HepG2 (cell line): Measurements from ENCODE around the gene PANK3. TPM values are rescaled to one million over a fixed set of nuclear protein-coding genes. Genes with fewer than 3 reads are reported as not detected.

Experiments used
- ARID3A ChIP-seq: IDR thresholded peaks from 2 replicates; pipeline ENCODE4 v1.6.1; 2012; ENCODE audit warnings: low read depth, low read length, improper control_type of control experiment
- CCDC6 ChIP-seq: sonication (generic); formaldehyde crosslinking; IDR thresholded peaks from 2 replicates; pipeline ENCODE4 v1.8.1; 2022; ENCODE audit warnings: mild to moderate bottlenecking, missing genetic modification reagents, moderate library complexity
- DBP ChIP-seq: sonication (generic); formaldehyde crosslinking; IDR thresholded peaks from 2 replicates; pipeline ENCODE4 v1.4.0; 2020; ENCODE audit warnings: missing genetic modification reagents; ENCODE audit errors: not compliant biosample characterization
- E2F2 ChIP-seq: sonication (generic); formaldehyde crosslinking; IDR thresholded peaks from 2 replicates; pipeline ENCODE4 v1.4.0; 2020; ENCODE audit warnings: missing genetic modification reagents, borderline replicate concordance
- FOXP1 ChIP-seq, 2 experiments: fragments of 450-650 bp in 1 of 2; IDR thresholded peaks; 2 replicates each; pipeline ENCODE4 v1.6.1; 2017 to 2018; ENCODE audit warnings: antibody characterized with exemption in 1 of 2
- JUND ChIP-seq: sonication (generic); formaldehyde crosslinking; IDR thresholded peaks from 2 replicates; pipeline ENCODE4 v1.8.0; 2022; ENCODE audit warnings: mild to moderate bottlenecking, missing genetic modification reagents
- KLF9 ChIP-seq: IDR thresholded peaks from 2 replicates; pipeline ENCODE4 v1.6.1; 2016; ENCODE audit warnings: low read depth
- MNT ChIP-seq: fragments of 450-650 bp; IDR thresholded peaks from 2 replicates; pipeline ENCODE4 v1.6.1; 2016
- RFXANK ChIP-seq: IDR thresholded peaks from 2 replicates; pipeline ENCODE4 v1.6.1; 2016
- RXRB ChIP-seq: IDR thresholded peaks from 2 replicates; pipeline ENCODE4 v1.6.1; 2016; ENCODE audit warnings: borderline replicate concordance, missing genetic modification reagents, missing compliant biosample characterization
- ZBTB26 ChIP-seq: IDR thresholded peaks from 2 replicates; pipeline ENCODE4 v1.6.1; 2016; ENCODE audit warnings: missing compliant biosample characterization, missing genetic modification reagents, borderline replicate concordance
- ZBTB44 ChIP-seq: sonication (generic); formaldehyde crosslinking; IDR thresholded peaks from 2 replicates; pipeline ENCODE4 v1.4.0; 2020; ENCODE audit warnings: missing genetic modification reagents
- ZFX ChIP-seq: sonication (generic); formaldehyde crosslinking; IDR thresholded peaks from 2 replicates; pipeline ENCODE4 v1.4.0; 2020; ENCODE audit warnings: mild to moderate bottlenecking, low read depth, missing genetic modification reagents, moderate library complexity
- ZNF12 ChIP-seq: sonication (generic); formaldehyde crosslinking; IDR thresholded peaks from 2 replicates; pipeline ENCODE4 v1.5.0; 2020; ENCODE audit warnings: missing genetic modification reagents
- ZNF180 ChIP-seq: sonication (generic); formaldehyde crosslinking; IDR thresholded peaks from 2 replicates; pipeline ENCODE4 v1.4.0; 2020; ENCODE audit warnings: low read depth, missing genetic modification reagents, borderline replicate concordance
- ZNF512 ChIP-seq: sonication (generic); formaldehyde crosslinking; IDR thresholded peaks from 2 replicates; pipeline ENCODE4 v1.4.0; 2020; ENCODE audit warnings: mild to moderate bottlenecking, missing genetic modification reagents
- ZNF556 ChIP-seq: sonication (generic); formaldehyde crosslinking; IDR thresholded peaks from 2 replicates; pipeline ENCODE4 v1.4.0; 2020; ENCODE audit warnings: mild to moderate bottlenecking, missing genetic modification reagents, borderline replicate concordance
- ZNF564 ChIP-seq: sonication (generic); formaldehyde crosslinking; IDR thresholded peaks from 2 replicates; pipeline ENCODE4 v1.8.1; 2023; ENCODE audit warnings: mild to moderate bottlenecking, missing genetic modification reagents
- polyA plus RNA-seq, 8 experiments: library from polyadenylated mRNA; depleted of rRNA in 3 of 8; stranded (reverse) in 7 of 8; unstranded in 1 of 8; fragments of >200 nt; fragmentation: Illumina TruSeq in 4 of 8; extraction: Trizol in 4 of 8; gene quantifications; 2 replicates each; pipeline versions ENCODE4 v1.2.1 to v1.2.3, GENCODE V29; 2011 to 2016; ENCODE audit warnings: low read depth in 4 of 8, missing spikeins in 1 of 8, mixed read lengths in 1 of 8; ENCODE audit not compliant: insufficient read depth in 1 of 8
- total RNA-seq, 5 experiments: library from RNA; depleted of rRNA; stranded (reverse); fragments of >200 nt; fragmentation: Illumina TruSeq; extraction: Trizol; gene quantifications; 2 replicates each; pipeline ENCODE4 v1.2.3, GENCODE V29; 2016; ENCODE audit warnings: low read depth in 1 of 5

Gene PANK3
- total and polyA plus RNA-seq, 2 of the 13 experiments (the other 11 are each of a cell fraction or from before 2014, with no cell fraction given) = 26.9 to 69.5 TPM

- TF ChIP-seq ZBTB26 (CRISPR knock-in tag) (no peak), ZNF180 (no peak), ZFX (CRISPR knock-in tag) (no peak), CCDC6 (0 out of 2 replicates have a peak, but pooled peaks have one; percentile 27), ZNF12 (CRISPR knock-in tag) (no peak), MNT (no peak), ZNF512 (CRISPR knock-in tag) (0 out of 2 replicates have a peak, but pooled peaks have one; percentile 28), RFXANK (CRISPR knock-in tag) (no peak), KLF9 (CRISPR knock-in tag) (no peak), DBP (CRISPR knock-in tag) (no peak), RXRB (peak; percentile 47; the same call in 1 of the 2 replicates), ZBTB44 (CRISPR knock-in tag) (no peak), ARID3A (no peak), ZNF564 (CRISPR knock-in tag) (0 out of 2 replicates have a peak, but pooled peaks have one; percentile 34), FOXP1 (IDR thresholded peaks at IDR 0.05) (no peak), FOXP1 (CRISPR knock-in tag; IDR thresholded peaks at IDR 0.05) (no peak), JUND (CRISPR knock-in tag) (no peak), E2F2 (CRISPR knock-in tag) (no peak), ZNF556 (CRISPR knock-in tag) (no peak)
Measured at GRCh38 chr5:168528521-168529373, 50.4 kb downstream of the PANK3 start, which contains the start of gene FBLL1 (continued).
